ENCODE results near the gene CHAC1.

CHAC1 gene

DNA sequence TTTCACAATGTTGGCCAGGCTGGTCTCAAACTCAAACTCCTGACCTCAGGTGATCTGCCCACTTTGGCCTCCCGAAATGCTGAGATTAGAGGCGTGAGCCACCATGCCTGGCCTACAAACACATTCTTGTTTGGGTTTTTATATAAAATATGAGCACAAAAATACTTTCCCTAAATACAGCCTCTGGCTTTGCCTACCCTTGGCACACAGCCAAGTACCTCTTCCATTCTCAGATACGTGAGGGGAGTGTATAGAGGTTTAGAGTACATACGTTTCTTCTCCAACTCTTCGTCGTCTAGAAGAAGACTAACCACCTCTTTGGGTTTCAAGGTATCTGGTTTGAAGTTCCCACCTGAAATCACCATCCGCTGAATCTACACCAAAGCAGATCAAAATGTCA is 33.5 kb downstream of the CHAC1 start:
- TF ChIP-seq, protein P1, sequence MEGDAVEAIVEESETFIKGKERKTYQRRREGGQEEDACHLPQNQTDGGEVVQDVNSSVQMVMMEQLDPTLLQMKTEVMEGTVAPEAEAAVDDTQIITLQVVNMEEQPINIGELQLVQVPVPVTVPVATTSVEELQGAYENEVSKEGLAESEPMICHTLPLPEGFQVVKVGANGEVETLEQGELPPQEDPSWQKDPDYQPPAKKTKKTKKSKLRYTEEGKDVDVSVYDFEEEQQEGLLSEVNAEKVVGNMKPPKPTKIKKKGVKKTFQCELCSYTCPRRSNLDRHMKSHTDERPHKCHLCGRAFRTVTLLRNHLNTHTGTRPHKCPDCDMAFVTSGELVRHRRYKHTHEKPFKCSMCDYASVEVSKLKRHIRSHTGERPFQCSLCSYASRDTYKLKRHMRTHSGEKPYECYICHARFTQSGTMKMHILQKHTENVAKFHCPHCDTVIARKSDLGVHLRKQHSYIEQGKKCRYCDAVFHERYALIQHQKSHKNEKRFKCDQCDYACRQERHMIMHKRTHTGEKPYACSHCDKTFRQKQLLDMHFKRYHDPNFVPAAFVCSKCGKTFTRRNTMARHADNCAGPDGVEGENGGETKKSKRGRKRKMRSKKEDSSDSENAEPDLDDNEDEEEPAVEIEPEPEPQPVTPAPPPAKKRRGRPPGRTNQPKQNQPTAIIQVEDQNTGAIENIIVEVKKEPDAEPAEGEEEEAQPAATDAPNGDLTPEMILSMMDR (conservative IDR thresholded peaks at IDR 0.05; ENCODE audit: low read depth, low read length), result no peak
- Histone ChIP-seq H3K4me3 (IDR thresholded peaks at IDR 0.05; ENCODE audit: insufficient read depth, low read depth, low read length) (no peak overlapping the region), H3K27ac (no peak overlapping the region), H3K4me1 (ENCODE audit: low read depth, poor library complexity, severe bottlenecking) (peaks cover 4% of the 10 kb centered on the region), H3K79me2 (ENCODE audit: insufficient read depth, low read depth) (no peaks in the 10 kb centered on the region), H3K4me2 (no peak overlapping the region), H4K20me1 (ENCODE audit: insufficient read depth) (no peaks in the 10 kb centered on the region), H2AFZ (ENCODE audit: low read depth) (no peak overlapping the region), H3K9ac (no peak overlapping the region), H3K27me3 (ENCODE audit: insufficient read depth, low read depth) (no peaks in the 10 kb centered on the region), H3K36me3 (ENCODE audit: insufficient read depth) (peaks cover 10% of the 10 kb centered on the region; the same call in 1 of the 2 replicates)

DNA sequence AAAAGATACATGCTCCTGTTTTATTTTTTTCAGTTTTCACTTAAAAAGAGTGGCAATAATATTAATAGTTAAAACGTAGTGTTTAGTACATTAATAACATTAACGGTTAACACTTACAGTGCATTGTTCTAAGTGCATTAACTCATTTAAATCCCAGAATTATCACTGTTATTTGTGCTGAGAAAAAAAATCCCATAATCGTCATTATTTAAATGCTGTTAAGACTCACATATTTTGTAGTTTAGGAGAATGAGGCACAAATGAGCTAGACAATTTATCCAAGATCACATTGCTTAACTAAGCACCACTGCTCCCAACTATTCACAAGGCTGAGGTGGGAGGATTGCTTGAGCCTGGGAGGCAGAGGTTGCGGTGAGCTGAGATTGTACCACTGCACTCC is 34.9 kb downstream of the CHAC1 start:
- H2AFZ ChIP-seq (ENCODE audit: low read depth), result no peak overlapping the region
- H3K9ac ChIP-seq, result no peak overlapping the region
- no peak overlapping the region for H3K27ac ChIP-seq
- H3K4me3 ChIP-seq (IDR thresholded peaks at IDR 0.05; ENCODE audit: insufficient read depth, low read depth, low read length), result no peak overlapping the region
- H3K27me3 ChIP-seq (ENCODE audit: insufficient read depth, low read depth), result no peaks in the 10 kb centered on the region
- H4K20me1 ChIP-seq (ENCODE audit: insufficient read depth), result no peaks in the 10 kb centered on the region
- peaks cover 10% of the 10 kb centered on the region; the same call in 1 of the 2 replicates for H3K36me3 ChIP-seq (ENCODE audit: insufficient read depth)
- peaks cover 4% of the 10 kb centered on the region for H3K4me1 ChIP-seq (ENCODE audit: low read depth, poor library complexity, severe bottlenecking)
- no peak overlapping the region for H3K4me2 ChIP-seq
- H3K79me2 ChIP-seq (ENCODE audit: insufficient read depth, low read depth), result no peaks in the 10 kb centered on the region
- TF ChIP-seq, protein P1 (conservative IDR thresholded peaks at IDR 0.05; ENCODE audit: low read depth, low read length), result no peak

DNA sequence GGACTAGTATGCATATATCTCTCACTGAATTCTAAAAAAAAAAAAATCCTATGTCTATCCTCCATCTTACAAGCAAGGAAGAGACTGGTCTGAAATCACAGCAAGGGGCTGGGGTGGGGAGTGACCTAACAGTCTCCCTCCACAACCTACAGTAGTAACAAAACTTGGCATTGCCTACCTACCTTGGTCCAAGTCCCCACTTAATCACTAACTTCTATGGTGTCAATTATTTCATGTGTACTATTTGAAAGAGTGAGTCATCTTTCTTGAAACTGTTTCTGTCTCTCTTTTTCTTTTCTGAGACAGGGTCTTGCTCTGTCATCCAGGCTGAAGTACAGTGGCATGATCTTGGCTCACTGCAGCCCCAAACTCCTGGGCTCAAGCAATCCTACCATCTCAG is 36.8 kb downstream of the CHAC1 start:
- TF ChIP-seq, protein P1 (conservative IDR thresholded peaks at IDR 0.05; ENCODE audit: low read depth, low read length), result no peak
- no peaks in the 10 kb centered on the region for H3K27me3 ChIP-seq (ENCODE audit: insufficient read depth, low read depth)
- peaks cover 3% of the 10 kb centered on the region; the same call in 1 of the 2 replicates for H3K36me3 ChIP-seq (ENCODE audit: insufficient read depth)
- no peaks in the 10 kb centered on the region for H3K79me2 ChIP-seq (ENCODE audit: insufficient read depth, low read depth)
- H3K4me2 ChIP-seq, result no peak overlapping the region
- no peak overlapping the region for H3K4me3 ChIP-seq (IDR thresholded peaks at IDR 0.05; ENCODE audit: insufficient read depth, low read depth, low read length)
- H3K4me1 ChIP-seq (ENCODE audit: low read depth, poor library complexity, severe bottlenecking), result peaks cover 4% of the 10 kb centered on the region
- H3K27ac ChIP-seq, result no peak overlapping the region
- H3K9ac ChIP-seq, result no peak overlapping the region
- no peaks in the 10 kb centered on the region for H4K20me1 ChIP-seq (ENCODE audit: insufficient read depth)
- no peak overlapping the region for H2AFZ ChIP-seq (ENCODE audit: low read depth)

DNA sequence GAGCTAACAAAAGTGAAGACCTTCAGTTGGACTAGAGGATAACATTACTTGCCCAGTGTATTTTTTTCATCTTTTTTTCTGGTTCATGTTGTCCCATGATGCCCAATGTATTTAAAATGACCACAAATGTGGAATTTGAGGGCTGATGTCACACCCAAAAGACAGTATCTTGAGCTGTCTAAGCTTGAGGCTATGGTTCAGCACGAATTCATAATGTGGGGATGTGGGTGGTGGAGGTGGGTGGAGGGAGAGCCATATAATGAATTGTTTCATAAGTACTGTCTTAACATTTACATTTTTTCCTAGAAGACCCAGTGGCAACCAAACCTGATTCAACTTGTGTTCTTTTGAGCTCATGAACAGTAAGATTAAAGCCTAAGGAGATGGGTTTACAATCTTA is 37.5 kb downstream of the CHAC1 start:
- no peak overlapping the region for H3K27ac ChIP-seq
- H3K9ac ChIP-seq, result no peak overlapping the region
- H3K4me3 ChIP-seq (IDR thresholded peaks at IDR 0.05; ENCODE audit: insufficient read depth, low read depth, low read length), result no peak overlapping the region
- 0 out of 2 replicates have a peak, but pooled peaks cover 3% of the 10 kb centered on the region for H3K36me3 ChIP-seq (ENCODE audit: insufficient read depth)
- H3K27me3 ChIP-seq (ENCODE audit: insufficient read depth, low read depth), result no peaks in the 10 kb centered on the region
- H3K4me1 ChIP-seq (ENCODE audit: low read depth, poor library complexity, severe bottlenecking), result peaks cover 4% of the 10 kb centered on the region
- TF ChIP-seq, protein P1 (conservative IDR thresholded peaks at IDR 0.05; ENCODE audit: low read depth, low read length), result no peak
- H4K20me1 ChIP-seq (ENCODE audit: insufficient read depth), result no peaks in the 10 kb centered on the region
- H3K4me2 ChIP-seq, result no peak overlapping the region
- no peaks in the 10 kb centered on the region for H3K79me2 ChIP-seq (ENCODE audit: insufficient read depth, low read depth)
- H2AFZ ChIP-seq (ENCODE audit: low read depth), result no peak overlapping the region

Data from KMS-11 (cell line).